ENCODE measurements around the gene FAM170A. TPM values are rescaled to one million over a fixed set of nuclear protein-coding genes. Genes with fewer than 3 reads are reported as not detected.

Gene FAM170A
- total RNA-seq (ENCODE audit: low replicate concordance) = not detected in 2 replicates

GRCh38 chr5:119629339-119629738, at the start of gene FAM170A:
FAM170A (plus strand) TSS chr5:119629558; CDS start chr5:119629769, 211 bp downstream.

Other genes with a start within 250 kb of the FAM170A start
- gene HSD17B4, start 177.1 kb upstream of the FAM170A start, total RNA-seq (ENCODE audit: low replicate concordance) = 210 and 284 TPM in 2 replicates

All from smooth muscle cell of the coronary artery (primary cell).